HG02943 (cell line): ENCODE measurements around the gene OR4A15.

Experiments used
- ATAC-seq: cut with Tn5 transposase; IDR thresholded peaks from one replicate; pipeline ENCODE4 v1.9.1; 2021; ENCODE audit warnings: mild to moderate bottlenecking, low read depth, moderate library complexity; ENCODE audit not compliant: unreplicated experiment

The OR4A15 gene

GRCh38 chr11:55367674-55368073 is at the start of gene OR4A15:
Gene OR4A15 (plus strand): TSS chr11:55367974. CDS start chr11:55367974, 0 bp downstream.
- ATAC-seq: no peak

- no peak for ATAC-seq
Measured at GRCh38 chr11:55324500-55324899, 43.3 kb upstream of the OR4A15 start.

- ATAC-seq: no peak
Measured at GRCh38 chr11:55342901-55343300, 24.9 kb upstream of the OR4A15 start, which contains the start of gene OR4A16. Gene OR4A16 (plus strand): TSS chr11:55343201. CDS start chr11:55343201, 0 bp downstream.

- no peak for ATAC-seq
Measured at GRCh38 chr11:55345306-55345705, 22.5 kb upstream of the OR4A15 start.

- no peak for ATAC-seq
Measured at GRCh38 chr11:55349032-55349431, 18.7 kb upstream of the OR4A15 start.

GRCh38 chr11:55357560-55358184 is 10.1 kb upstream of the OR4A15 start:
- ATAC-seq: no peak

GRCh38 chr11:55401011-55401410 is 33.2 kb downstream of the OR4A15 start:
- no peak for ATAC-seq
